ENCODE data around the gene STEAP1B.
"Not testable (repeated sequence)": the region's sequence is repeated elsewhere in the genome, so short reads cannot be mapped to it uniquely, and the experiment has no call there.

Gene STEAP1B

DNA sequence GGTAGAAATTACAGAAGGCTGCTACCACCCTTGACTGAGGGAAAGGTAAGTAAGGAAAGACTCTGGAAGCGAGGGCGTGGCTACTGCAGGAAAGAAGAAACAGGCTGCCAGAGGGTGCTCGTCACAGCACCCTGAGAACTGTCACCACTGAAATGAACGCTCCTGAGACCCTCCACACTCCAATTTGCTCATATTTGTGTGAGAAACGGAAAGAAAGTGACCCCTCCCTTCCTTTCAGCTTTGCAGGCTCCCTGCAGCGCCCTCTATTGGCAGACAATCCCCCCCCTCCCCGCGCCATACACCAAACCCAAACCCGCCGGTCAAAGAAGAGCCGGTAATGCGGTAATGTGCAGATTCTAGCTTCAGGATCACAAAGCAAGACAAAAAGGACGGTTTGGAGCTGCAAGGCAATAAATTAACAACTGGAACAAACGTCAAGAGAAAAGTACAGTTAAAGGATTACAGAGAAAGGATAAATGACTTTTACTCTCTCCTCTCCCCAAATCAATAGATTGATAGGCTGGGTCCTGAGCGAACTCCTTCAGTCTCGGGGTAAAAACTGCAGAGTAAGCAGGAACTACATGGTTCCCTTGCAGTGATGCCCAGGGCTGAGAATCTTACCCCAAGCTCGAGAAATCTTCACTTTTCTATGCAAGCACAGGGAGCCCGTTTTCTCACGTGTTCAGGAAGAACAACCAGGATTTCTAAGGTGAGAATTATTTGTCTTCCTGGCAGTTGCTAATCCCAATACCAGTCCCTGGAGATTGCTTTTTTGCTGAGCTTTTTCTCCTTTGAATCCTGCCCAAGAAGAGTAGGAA lies 47.6 kb downstream of the STEAP1B start:
- FAIRE-seq = no peak

DNA sequence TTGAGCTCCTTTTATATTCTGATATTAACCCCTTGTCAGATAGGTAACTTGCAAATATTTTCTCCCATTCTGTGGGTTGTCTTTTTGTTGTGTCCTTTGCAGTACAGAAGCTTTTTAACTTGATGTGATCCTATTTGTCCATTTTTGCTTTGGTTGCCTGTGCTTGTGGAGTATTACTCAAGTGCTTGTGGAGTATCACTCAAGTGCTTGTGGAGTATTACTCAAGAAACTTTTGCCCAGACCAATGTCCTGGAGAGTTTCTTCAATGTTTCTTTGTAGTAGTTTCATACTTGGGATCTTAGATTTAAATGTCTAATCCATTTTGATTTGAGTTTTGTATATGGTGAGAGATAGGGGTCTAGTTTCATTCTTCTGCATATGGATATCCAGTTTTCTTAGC lies 50.0 kb downstream of the STEAP1B start:
- FAIRE-seq = not testable (repeated sequence)

DNA sequence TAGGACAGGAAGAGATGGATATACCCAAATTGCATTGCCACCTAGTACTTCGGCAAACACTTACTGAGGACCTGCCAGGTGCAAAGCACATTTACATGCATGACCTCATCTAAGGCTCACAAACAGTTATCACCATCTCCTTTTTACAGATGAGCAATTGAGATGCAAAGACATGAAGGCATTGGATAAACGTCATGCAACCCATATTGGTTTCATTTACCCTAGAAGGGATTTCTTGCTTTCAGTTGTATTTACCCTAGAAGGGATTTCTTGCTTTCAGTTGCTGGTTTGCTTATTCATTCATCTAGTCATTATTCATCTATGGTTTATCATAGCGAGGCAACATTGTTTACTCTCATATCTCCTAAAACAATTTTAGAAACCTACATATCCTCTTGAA lies 52.2 kb downstream of the STEAP1B start:
- no peak for FAIRE-seq

DNA sequence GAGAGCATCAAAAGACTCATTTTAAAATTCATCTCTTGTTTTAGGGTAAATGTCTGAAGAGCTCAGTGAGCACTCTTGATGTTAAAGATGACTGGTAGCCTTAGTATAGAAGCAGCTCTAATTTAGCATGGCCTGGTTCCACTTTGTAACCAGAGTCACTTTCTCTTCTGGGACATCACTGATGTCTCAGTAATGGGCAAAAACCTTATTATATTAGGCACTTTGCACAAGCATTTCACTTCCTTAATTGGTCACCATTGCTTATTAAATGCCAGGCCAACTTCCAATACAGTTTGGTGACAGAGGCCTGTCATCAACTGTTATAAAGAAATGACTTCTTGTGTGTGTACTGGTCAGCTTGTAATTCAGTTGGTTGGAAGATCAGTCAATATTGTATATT lies 53.0 kb downstream of the STEAP1B start:
- FAIRE-seq = no peak

DNA sequence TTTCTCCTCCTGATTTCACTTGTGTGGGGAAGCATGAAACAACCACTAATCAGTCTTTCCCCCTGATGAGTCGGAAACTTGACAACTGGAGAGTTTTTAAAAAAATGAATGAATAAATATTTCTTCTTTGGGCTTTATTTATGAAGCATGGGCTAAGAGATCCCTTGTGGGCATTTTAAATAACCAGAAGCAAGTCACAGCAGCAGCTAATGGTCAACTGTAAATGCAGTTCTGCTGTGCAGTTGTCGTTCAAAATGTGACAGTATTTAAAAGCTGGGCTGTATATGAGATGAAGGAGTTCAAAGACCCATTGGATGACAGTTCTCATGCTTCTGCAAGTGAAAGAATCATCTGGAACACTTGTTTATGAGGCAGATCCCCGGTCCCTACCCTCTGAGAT lies 54.1 kb downstream of the STEAP1B start:
- FAIRE-seq = no peak

DNA sequence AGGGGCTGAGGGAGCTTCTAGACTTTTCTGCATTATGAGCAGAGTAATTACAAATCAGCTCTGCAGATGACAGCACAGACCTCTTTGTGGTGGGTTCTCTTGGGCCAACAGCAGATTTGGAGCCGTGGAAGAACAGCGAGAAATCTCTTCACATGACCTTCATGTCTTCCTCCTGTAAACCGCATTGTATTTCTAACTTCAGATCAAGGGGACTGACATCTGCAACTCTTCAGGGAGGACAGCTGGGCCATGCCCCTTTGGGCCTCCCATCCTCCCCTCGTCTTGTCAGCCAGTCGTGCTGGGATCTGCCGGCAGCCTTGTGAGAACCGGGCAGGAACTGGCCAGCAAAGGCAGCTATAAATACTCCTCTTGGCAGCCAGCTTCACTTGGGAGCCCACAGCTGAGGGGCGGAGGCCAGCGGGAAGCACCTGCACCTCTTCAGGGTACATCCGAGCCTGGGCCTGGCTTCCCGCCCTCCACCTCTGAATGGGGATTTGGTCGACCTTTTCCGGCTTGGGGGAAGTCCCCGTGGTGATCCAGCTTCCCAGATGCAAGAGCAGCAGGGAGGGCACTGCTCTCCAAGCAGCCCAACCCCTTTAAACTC lies 54.7 kb downstream of the STEAP1B start:
- FAIRE-seq = no peak

DNA sequence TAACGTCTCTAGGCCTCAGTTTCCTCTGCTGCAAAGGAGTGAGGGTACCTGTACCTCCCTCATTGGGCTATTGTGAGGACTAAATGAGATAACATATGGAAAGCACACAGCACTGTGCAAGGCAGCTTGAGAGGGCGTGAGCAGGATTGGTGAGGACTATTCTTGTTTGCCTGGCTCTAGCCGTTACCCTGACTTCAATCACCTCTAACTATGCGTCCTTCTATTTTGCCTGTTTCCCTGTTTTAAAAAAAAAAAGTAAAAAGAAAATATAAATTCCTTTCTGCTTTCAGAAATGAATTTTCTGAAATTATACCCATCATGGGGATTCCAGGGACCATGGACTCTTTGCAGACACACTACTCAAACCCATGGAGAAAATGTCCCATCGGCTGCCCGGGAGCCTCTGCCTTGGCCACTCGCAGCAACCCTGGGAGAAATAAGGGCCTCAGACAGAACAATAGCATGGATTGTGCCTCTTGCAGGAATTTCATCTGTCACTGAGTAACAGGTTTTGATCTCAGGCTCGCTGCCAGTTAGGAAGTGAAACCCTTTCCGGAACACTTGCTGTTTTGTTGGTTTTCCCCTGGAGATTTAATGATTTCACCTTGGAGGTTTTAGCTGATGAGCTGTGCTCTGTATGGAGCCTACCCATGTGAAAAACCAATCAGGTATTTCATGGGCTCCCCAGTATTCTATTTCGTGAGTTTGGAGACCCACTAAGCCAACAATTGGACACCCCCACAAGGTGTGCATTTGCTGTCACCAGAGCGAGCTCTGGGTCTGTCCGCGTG lies 55.6 kb downstream of the STEAP1B start:
- no peak for FAIRE-seq

DNA sequence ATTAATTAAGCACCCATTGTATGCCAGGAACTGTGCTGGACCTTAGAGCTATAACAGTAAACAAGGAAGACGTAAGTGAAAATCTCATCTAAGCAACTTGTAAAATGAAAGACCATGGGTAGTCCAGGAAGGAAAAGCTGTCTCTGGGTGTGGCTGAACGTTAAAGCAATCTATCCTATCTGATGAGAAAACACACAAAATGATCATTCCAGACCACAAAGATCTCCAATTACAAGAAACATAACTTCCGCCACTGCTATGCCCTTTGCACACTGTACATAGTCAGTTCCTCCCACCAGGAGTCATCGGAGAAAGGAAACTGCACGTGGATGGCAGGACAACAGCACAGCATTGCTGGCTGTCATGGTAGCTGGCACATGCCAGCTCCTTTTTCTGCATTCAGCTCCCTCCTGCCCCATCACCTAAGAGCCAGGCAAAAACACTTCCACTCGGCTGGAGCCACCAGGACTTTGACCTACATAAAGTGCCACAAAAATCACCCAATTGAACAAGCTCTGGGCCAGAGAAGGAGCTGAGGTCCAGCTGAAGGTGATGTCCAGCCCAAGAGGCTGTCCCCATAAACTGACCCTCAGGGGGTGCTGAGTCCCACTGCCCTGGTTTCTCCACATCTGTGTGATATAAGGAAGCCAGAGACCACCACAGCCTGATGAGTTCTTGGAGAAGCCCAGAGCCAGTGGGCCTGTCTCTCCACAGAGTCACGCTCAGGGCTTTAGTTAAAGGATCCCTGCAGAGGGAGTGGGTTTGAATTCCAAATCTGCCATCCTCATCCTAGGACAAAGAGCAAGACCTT lies 56.4 kb downstream of the STEAP1B start:
- FAIRE-seq = no peak

DNA sequence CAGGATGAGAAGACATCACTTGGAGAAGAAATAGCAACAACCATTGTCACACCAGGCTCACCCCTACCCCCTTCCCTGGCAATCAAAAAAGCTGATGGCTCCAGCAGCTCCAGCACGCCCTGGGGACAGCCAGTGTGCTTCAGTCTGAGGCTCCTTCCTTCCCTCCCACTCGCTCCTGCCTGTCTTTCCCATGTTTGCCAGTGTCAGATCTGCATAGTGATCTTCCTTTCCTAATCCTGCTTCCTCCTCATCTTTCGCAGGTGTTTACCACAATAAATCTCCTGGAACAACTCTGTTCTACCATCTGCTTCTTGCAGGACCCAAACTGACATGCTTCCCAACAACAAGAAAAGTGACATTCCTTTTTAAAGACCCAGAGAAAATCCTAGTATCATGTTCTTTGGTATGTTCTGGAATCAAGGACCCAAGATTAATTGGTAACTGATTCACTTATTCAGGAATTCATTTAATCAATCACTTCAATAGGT lies 57.1 kb downstream of the STEAP1B start:
- FAIRE-seq = no peak

DNA sequence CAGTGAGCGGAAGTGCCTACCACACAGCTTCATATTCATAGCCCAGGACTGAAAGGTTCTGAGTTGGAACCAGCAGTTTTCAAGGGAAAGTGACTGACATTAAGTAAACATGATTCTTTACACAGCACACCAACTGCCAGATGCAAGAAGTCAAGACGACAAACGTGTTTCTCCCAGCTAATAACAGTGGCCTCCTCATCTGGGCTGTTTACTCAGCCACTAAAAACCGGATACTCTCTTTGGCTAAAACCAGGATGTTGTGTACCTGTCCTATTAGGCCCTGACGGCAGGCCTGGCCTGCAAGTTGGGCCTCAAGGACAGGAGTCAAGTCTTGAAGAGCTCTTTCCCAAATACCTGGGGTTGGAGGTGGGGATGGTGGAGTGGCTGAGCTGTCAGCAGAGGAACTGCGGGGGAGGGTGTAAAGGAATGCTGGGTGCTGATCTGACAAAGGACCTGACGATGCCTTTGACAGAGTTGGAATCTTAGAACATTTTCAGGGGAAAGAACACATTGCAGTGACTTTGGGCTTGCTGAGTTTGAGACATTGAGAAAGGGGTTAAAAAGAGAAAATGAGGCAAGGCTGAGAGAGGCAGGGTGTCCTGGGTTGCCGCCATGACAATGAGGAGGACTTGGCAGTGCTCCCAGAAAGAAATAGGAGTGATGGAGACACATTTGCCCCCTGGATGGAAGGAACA lies 57.7 kb downstream of the STEAP1B start:
- FAIRE-seq = no peak

DNA sequence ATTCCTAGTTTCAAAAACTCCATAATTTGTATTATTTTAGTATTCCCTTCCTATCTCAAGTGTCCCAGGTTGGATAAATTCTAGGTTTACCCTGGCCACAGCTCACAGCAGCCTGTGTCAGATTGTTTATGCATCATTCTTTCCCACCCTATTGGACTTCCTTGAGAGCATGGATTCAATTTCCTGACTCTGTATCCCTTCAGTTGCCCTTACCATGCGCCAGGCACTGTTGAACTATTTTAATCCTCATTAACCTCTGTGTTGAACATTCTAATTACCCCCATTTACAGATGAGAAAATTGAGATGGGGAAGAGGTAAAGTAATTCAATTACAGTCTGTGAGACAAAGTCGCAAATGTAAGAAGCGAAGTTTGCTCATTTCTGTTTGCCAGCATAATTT lies 58.8 kb downstream of the STEAP1B start:
- FAIRE-seq = no peak

DNA sequence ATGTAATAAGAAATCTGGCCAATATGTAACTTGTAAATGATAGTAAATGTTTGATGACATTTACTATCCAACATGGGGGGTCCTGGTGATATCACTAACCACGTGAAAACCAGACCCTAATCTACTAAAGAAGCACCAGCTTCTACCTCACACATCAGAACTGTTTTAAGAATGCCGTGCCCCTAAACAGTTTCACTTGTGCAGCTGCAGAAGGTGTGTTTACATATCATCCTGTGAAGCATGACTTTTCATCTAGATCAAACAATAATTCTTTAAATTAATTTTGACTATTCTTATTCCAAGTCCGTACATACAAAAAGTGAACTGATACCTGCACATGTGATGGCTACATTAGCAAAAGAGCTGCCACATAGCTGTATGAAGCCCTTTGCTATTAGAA lies 61.0 kb downstream of the STEAP1B start:
- no peak for FAIRE-seq

DNA sequence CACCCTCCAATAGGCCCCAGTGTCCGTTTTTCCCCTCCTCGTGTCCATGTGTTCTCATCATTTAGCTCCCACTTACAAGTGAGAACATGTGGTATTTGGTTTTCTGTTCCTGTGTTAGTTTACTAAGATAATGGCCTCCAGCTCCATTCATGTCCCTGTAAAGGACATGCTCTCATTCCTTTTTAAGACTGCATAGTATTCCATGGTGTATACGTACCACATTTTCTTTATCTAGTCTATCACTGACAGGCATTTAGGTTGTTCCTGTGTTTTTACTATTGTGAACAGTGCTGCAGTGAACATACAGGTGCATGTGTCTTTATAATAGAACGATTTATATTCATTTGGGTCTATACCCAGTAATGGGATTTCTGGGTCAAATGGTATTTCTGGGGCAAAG lies 63.4 kb downstream of the STEAP1B start:
- FAIRE-seq = not testable (repeated sequence)

DNA sequence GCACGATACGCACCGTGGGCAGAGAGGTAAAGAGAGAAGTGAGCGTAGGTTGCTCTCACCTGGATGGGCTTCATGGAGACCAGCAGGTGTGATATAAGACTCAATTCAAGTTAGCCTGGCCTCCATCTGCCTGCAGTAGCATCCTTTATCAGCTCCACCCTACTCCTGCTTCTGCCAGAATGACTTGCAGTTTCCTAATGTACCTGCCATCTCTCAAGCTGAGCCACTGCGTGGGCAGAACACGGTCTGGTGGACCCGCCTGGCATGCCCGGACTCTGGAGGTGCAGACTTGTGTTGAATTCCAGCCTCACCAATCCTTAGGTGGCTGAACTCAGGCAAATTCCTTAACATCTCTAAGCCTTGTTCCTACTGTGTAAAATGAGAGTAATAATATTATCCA lies 64.3 kb downstream of the STEAP1B start:
- no peak for FAIRE-seq

DNA sequence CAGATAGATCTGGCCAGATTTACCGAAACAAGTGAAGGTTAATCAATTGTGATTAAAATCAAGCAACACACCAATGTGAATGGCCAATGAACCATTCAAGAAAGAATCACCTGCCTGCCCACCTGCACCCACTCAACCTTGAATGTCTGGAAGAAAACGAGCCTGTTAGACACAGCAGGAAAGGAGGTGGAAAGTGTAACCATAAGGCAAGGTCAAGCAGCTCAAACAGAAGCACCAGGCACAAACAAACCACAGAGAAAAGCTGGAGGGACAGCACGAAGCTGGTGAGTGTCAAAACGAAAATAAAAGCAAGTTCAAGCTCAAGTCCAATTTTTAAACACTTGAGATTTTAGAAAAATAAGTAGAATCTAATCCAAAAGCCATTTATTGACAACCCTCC lies 64.9 kb downstream of the STEAP1B start:
- FAIRE-seq = no peak

DNA sequence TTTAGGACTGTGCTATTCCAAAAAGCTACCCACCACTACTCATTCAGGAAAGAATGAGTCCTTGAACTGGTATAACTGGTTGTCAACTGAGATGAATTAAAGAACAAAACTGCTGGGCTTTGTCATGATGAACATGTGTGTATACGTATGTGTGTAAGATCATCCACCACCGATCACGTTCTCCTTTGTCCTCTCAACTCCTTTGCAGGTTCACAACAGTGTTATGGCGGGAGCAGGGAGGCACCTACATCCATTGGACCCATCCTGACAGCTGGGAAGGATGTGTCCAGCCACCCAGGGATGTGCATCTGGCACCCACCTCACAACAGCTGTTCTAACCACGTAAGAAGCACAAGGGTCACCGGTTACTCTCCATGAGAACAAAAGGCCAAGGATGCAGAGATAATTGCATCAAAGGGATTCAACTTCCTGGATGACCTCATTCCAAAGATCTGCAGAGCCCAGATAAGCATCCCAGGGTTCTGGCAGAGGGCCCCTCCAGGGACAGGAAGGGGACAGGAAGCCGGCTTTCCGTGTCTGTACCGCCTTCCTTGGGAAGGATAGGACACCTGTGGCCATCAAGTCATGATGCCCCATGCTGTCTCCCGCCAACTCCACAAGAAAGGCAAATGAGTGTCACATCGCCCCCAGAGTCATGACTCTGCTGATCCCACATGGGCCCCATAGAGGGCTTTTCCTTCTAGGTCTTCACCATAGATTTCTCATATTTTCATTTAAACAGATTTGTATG lies 66.1 kb downstream of the STEAP1B start:
- no peak for FAIRE-seq

DNA sequence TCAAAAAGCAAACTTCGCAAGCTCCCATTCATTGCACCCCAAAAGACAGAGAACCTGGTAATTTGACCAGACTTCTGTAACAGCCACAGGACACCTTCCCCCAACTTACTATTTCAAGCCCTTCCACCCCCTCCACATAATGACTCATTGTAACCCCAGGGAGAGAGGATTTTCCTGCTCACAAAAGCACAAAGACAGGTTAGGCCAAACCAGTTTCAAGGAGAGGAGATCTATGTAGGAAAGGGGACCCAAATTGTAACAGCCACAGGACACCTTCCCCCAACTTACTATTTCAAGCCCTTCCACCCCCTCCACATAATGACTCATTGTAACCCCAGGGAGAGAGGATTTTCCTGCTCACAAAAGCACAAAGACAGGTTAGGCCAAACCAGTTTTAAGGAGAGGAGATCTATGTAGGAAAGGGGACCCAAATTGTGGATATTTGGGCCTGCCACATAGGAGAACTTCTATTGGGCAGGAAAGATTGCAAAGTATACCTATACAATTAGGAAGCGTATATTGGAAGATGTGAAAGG lies 66.8 kb downstream of the STEAP1B start:
- FAIRE-seq = not testable (repeated sequence)

DNA sequence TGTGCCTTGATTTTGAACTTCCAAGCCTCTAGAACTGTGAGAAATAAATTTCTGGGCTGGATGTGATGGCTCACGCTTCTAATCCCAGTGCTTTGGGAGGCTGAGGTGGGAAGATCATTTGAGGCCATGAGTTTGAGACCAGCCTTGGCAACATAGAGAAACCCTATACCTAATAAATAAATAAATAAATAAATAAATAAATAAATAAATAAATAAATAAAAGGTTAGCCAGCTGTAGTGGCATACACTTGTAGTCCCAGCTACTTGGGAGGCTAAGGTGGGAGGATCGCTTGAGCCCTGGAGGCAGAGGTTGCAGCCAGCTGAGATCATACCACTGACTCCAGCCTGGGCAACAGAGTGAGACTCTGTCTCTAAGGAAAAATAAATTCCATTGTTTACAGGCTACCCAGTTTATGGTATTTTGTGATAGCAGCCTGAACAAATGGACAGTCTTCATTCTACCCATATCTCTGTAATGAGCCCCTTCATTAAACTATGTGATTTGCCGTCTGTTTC lies 67.7 kb downstream of the STEAP1B start:
- FAIRE-seq = no peak

DNA sequence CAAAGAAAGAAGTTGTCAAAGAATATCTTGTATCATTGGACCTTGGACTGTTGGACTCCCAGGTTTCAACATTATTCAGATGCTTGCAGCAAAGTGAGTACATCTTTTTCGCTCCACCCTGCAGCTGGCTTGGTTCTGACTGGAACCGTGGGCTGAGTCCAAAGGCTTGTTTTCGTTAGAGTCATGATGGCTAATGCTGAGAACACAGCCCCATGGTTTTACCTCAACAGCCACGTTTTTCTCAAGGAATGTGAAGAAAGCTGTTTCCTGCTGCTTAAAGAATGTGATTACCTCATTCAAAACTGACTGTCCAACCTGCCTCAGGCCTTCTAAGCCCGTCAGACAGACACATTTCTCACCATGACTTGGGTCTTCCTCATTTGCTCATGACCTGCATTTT lies 69.5 kb downstream of the STEAP1B start:
- no peak for FAIRE-seq

DNA sequence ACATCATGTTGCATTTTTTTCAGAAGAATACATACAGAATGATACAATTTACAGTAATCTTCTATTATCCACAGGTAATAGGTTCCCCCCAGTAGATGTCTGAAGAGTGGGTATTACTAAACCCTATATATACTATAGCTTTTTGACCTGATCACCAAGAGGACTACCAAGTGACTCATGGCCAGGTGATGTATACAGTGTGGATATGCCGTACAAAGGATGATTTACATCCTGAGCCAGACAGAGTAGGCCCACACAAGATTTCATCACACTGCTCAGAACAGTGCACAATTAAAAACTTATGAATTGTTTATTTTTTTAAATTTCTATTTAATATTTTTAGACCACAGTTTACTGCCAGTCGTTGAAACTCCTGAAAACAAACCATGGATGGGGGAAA lies 70.6 kb downstream of the STEAP1B start:
- FAIRE-seq = no peak

DNA sequence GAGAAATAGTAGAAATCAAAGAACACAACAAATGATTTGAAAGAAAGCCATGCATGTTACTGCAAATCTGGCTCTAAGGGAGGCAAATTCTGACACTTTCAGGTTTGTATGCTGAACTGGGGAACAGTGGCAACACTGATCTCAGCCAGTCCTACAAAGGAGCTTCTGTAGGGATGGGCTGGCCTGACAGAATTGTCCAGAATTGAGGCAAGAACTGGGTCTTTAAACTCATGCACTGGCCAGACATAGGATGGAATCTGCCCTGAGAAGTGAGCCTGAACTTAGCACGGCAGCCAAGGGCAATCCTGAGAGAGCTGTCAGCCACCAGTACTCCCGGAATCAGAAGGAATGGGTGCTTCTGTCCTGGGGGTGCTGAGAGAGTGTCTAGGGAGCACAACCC lies 72.1 kb downstream of the STEAP1B start:
- FAIRE-seq = no peak

Measured in A204.1 (cell line).